Measurements from ENCODE around the gene CREB3. TPM values are rescaled to one million over a fixed set of nuclear protein-coding genes. Genes with fewer than 3 reads are reported as not detected.

The CREB3 gene
- total RNA-seq, 1 donor from 2014 or later = 28.1 TPM

DNA sequence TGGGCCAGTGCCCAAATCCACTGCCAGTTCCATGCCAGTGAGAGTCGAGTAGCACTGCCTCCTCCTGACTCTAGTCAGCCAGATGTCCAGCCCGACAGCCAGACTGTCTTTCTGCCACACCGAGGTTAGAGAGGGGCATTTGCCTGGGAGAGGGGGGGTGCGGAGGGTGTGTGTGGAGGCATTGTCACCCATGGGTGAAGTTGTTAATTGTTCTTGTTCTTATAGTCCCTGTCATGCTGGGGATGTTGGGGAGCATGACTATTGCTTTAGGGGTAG is 17.7 kb downstream of the CREB3 start:
- H3K27me3 ChIP-seq (ENCODE audit: low read depth) = no peaks in the 10 kb centered on the region
- H3K36me3 ChIP-seq = peaks cover 45% of the 10 kb centered on the region
- peak overlapping the region; percentile 91 for H3K27ac ChIP-seq
- DNase-seq = no peak
- H3K9me3 ChIP-seq = no peaks in the 10 kb centered on the region
- H3K4me1 ChIP-seq = peaks cover 43% of the 10 kb centered on the region
- peak overlapping the region; percentile 95 for H3K4me3 ChIP-seq
- no peak for TF ChIP-seq CTCF (IDR thresholded peaks at IDR 0.05)
- ATAC-seq = no peak
- intact Hi-C loops (cut with DNase I) = no loop called here

DNA sequence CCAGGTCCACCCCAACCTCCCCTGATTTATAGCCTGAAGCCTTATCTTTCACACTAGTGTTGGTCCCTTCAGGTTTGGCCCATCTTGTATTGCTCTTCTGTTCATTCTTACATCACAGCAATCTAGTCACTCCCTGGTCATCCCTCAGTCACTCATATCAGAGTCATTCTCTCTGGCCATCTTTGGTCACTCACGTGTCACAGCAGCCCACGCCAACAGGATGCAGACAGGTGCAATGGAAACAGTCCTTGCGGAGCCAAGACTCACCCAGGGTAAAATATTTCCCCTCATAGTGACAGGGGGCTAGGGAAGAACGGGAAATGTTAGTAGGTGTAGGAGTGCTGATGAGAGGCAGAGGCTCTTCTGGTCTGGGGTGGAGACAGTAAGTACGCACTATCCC is 21.0 kb downstream of the CREB3 start:
- TF ChIP-seq CTCF (IDR thresholded peaks at IDR 0.05) = no peak

GRCh38 chr9:35754264-35754663 is 21.8 kb downstream of the CREB3 start, which contains the start of gene MSMP:
MSMP (minus strand) TSS chr9:35754276; CDS start chr9:35754129, 147 bp downstream.
- no peak within 1 kb of the TSS for H3K4me3 ChIP-seq
- no peak within 1 kb of the TSS for H3K27ac ChIP-seq
- peaks cover 46% of the 10 kb centered on the region for H3K4me1 ChIP-seq
- ATAC-seq (no peak), DNase-seq (no peak)
- peaks cover 42% of the 10 kb centered on the region for H3K36me3 ChIP-seq
- intact Hi-C loops (cut with DNase I) = no loop called here
- H3K9me3 ChIP-seq = no peaks in the 10 kb centered on the region
- H3K27me3 ChIP-seq (ENCODE audit: low read depth) = no peaks in the 10 kb centered on the region
- TF ChIP-seq CTCF (IDR thresholded peaks at IDR 0.05) = no peak

More for the DNA sequence above, 21.0 kb downstream of the CREB3 start:
- H3K4me3 ChIP-seq = no peak overlapping the region
- H3K4me1 ChIP-seq = peaks cover 38% of the 10 kb centered on the region
- intact Hi-C loops (cut with DNase I) = no loop called here
- DNase-seq = no peak
- H3K27me3 ChIP-seq (ENCODE audit: low read depth) = no peaks in the 10 kb centered on the region
- peaks cover 42% of the 10 kb centered on the region for H3K36me3 ChIP-seq
- ATAC-seq = no peak
- H3K27ac ChIP-seq = no peak overlapping the region
- H3K9me3 ChIP-seq = no peaks in the 10 kb centered on the region

GRCh38 chr9:35755071-35755470 is 22.6 kb downstream of the CREB3 start:
- Histone ChIP-seq H3K9me3 (no peaks in the 10 kb centered on the region), H3K36me3 (peaks cover 42% of the 10 kb centered on the region), H3K4me1 (peaks cover 43% of the 10 kb centered on the region), H3K27me3 (ENCODE audit: low read depth) (no peaks in the 10 kb centered on the region), H3K27ac (no peak overlapping the region), H3K4me3 (no peak overlapping the region)
- DNase-seq (no peak), ATAC-seq (no peak)
- no peak for TF ChIP-seq CTCF (IDR thresholded peaks at IDR 0.05)
- intact Hi-C loops (cut with DNase I) = no loop called here

DNA sequence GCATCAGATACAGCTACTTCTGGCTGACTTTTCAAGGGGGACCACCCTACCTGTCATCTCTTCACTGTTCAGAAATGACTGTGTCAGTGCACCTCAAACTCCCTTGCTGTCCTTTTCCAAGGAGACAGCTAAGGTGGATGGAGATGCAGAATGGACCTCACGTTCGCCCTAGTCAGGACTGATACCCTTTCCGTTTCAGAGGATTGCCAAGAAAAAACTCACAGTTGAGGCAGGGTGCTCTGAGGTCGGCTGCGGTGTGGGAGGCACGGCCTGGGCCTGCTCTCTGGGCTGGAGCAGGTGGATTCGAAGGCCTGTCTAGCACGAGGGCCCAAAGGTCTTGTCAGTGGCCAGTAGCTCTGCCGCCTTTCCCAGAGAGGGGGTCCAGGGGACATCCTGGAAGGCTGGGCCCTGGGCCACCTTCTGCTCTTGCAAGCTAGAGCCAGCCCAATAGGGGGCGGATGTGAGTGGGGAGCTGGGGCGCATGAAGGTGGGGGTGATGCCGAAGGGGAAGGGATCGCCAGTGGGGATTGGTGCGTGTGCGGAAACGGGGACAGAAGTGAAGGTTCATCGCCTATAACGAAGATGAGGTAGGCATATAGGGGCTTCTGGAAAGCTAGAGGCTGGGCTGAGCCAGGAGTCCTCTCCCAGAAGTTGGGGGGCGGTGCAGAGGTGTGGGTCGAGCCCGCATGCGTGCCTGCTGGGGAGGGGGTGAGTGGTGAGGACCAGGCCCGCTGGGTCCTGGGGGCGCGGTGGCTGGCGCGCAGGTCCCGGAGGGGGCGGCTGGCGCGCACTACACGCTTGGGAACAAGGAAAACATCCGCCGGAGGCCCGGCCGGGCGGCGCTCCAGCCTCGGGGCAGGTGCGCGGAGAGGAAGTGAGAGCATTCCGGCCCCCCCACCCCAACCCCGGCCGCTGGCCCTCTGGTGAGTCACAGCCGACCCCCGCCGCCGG is 24.1 kb downstream of the CREB3 start:
- DNase-seq (peak; percentile 84), ATAC-seq (peak; percentile 89 to 90)
- peak overlapping the region; percentile 68 for H3K4me3 ChIP-seq
- no peaks in the 10 kb centered on the region for H3K27me3 ChIP-seq (ENCODE audit: low read depth)
- intact Hi-C loops (cut with DNase I) = no loop called here
- H3K27ac ChIP-seq = peak overlapping the region; percentile 93
- peak; percentile 59 for TF ChIP-seq CTCF (IDR thresholded peaks at IDR 0.05)
- no peaks in the 10 kb centered on the region for H3K9me3 ChIP-seq
- H3K36me3 ChIP-seq = peaks cover 32% of the 10 kb centered on the region
- H3K4me1 ChIP-seq = peaks cover 43% of the 10 kb centered on the region

All from lower lobe of right lung (tissue), 2 donors.